SK-N-SH treated with all-trans-retinoic acid at 6 μM for 48 hours (cell line): Measurements from ENCODE around the gene UBA1.

Source experiments
- ATAC-seq: fragments of 200-7000 bp; cut with Tn5 transposase; 3 replicates; pipeline ENCODE4 v1.9.1; 2020; ENCODE audit warnings: mild to moderate bottlenecking, moderate library complexity
- ARNTL ChIP-seq: fragments of 450-650 bp; formaldehyde crosslinking; IDR thresholded peaks from 2 replicates; pipeline ENCODE4 v1.5.0; 2020; ENCODE audit warnings: low read depth, mild to moderate bottlenecking, moderate library complexity, borderline replicate concordance
- BACH2 ChIP-seq: fragments of 250-450 bp; sonication (Bioruptor Pico); IDR thresholded peaks from 2 replicates; pipeline ENCODE4 v1.9.0; 2021; ENCODE audit warnings: mild to moderate bottlenecking, borderline replicate concordance
- CSRNP3 ChIP-seq: fragments of 250-450 bp; sonication (Bioruptor Pico); IDR thresholded peaks from 2 replicates; pipeline ENCODE4 v1.5.1; 2021; ENCODE audit warnings: mild to moderate bottlenecking, moderate library complexity
- ESRRG ChIP-seq: fragments of 250-450 bp; sonication (Bioruptor Pico); IDR thresholded peaks from 2 replicates; pipeline ENCODE4 v1.6.1; 2021; ENCODE audit warnings: mild to moderate bottlenecking
- GLIS3 ChIP-seq: fragments of 250-450 bp; sonication (Bioruptor Pico); IDR thresholded peaks from 2 replicates; pipeline ENCODE4 v1.5.0; 2020; ENCODE audit warnings: mild to moderate bottlenecking, moderate library complexity
- ISL1 ChIP-seq: fragments of 250-450 bp; sonication (Bioruptor Pico); IDR thresholded peaks from 2 replicates; pipeline ENCODE4 v2.1.2; 2022; ENCODE audit warnings: mild to moderate bottlenecking, moderate library complexity
- OSR1 ChIP-seq: fragments of 250-450 bp; sonication (Bioruptor Pico); IDR thresholded peaks from 2 replicates; pipeline ENCODE4 v1.8.0; 2022; ENCODE audit warnings: moderate library complexity, mild to moderate bottlenecking, inconsistent platforms
- PATZ1 ChIP-seq: fragments of 250-450 bp; sonication (Bioruptor Pico); IDR thresholded peaks from 2 replicates; pipeline ENCODE4 v1.8.0; 2020; ENCODE audit warnings: mild to moderate bottlenecking, moderate library complexity, borderline replicate concordance
- PPARA ChIP-seq: fragments of 250-450 bp; sonication (Bioruptor Pico); IDR thresholded peaks from 2 replicates; pipeline ENCODE4 v1.5.0; 2020; ENCODE audit warnings: mild to moderate bottlenecking, borderline replicate concordance
- RARB ChIP-seq: fragments of 250-450 bp; sonication (Bioruptor Pico); IDR thresholded peaks from 2 replicates; pipeline ENCODE4 v1.8.0; 2021; ENCODE audit warnings: mild to moderate bottlenecking, moderate library complexity
- SNAI2 ChIP-seq: fragments of 250-450 bp; sonication (Bioruptor Pico); IDR thresholded peaks from 2 replicates; pipeline ENCODE4 v1.5.0; 2020; ENCODE audit warnings: mild to moderate bottlenecking, moderate library complexity
- TOX ChIP-seq: fragments of 250-450 bp; sonication (Bioruptor Pico); IDR thresholded peaks from 2 replicates; pipeline ENCODE4 v1.8.0; 2021; ENCODE audit warnings: mild to moderate bottlenecking, moderate library complexity, borderline replicate concordance
- TSHZ2 ChIP-seq: fragments of 250-450 bp; sonication (Bioruptor Pico); IDR thresholded peaks from 2 replicates; pipeline ENCODE4 v1.5.0; 2020; ENCODE audit warnings: mild to moderate bottlenecking, moderate library complexity
- ZC3H10 ChIP-seq: fragments of 250-450 bp; sonication (Bioruptor Pico); IDR thresholded peaks from 2 replicates; pipeline ENCODE4 v1.5.1; 2021; ENCODE audit warnings: mild to moderate bottlenecking, moderate library complexity
- ZFP3 ChIP-seq: fragments of 250-450 bp; sonication (Bioruptor Pico); IDR thresholded peaks from 2 replicates; pipeline ENCODE4 v1.5.0; 2020; ENCODE audit warnings: mild to moderate bottlenecking, moderate library complexity
- ZFP30 ChIP-seq: fragments of 450-650 bp; formaldehyde crosslinking; IDR thresholded peaks from 2 replicates; pipeline ENCODE4 v1.5.0; 2022; ENCODE audit warnings: mild to moderate bottlenecking, moderate library complexity
- ZNF565 ChIP-seq: fragments of 450-650 bp; formaldehyde crosslinking; conservative IDR thresholded peaks from 2 replicates; pipeline ENCODE4 v1.5.0; 2020; ENCODE audit warnings: low read depth, mild to moderate bottlenecking, moderate library complexity
- TF ChIP-seq, protein P1 (sequence below): fragments of 250-450 bp; sonication (Bioruptor Pico); IDR thresholded peaks from 2 replicates; pipeline ENCODE4 v1.8.0; 2021; ENCODE audit warnings: low read depth, mild to moderate bottlenecking, moderate library complexity, borderline replicate concordance

The UBA1 gene

GRCh38 chrX:47241201-47242011 lies 47.8 kb downstream of the UBA1 start:
- no peak for ATAC-seq
- no peak for TF ChIP-seq ESRRG
- TF ChIP-seq TSHZ2 (CRISPR knock-in tag) = no peak
- TF ChIP-seq GLIS3 (CRISPR knock-in tag) = no peak
- TF ChIP-seq ZFP30 (CRISPR knock-in tag) = no peak
- no peak for TF ChIP-seq BACH2 (CRISPR knock-in tag)
- no peak for TF ChIP-seq SNAI2
- TF ChIP-seq RARB (CRISPR knock-in tag) = no peak
- TF ChIP-seq TOX = no peak
- TF ChIP-seq, protein P1, sequence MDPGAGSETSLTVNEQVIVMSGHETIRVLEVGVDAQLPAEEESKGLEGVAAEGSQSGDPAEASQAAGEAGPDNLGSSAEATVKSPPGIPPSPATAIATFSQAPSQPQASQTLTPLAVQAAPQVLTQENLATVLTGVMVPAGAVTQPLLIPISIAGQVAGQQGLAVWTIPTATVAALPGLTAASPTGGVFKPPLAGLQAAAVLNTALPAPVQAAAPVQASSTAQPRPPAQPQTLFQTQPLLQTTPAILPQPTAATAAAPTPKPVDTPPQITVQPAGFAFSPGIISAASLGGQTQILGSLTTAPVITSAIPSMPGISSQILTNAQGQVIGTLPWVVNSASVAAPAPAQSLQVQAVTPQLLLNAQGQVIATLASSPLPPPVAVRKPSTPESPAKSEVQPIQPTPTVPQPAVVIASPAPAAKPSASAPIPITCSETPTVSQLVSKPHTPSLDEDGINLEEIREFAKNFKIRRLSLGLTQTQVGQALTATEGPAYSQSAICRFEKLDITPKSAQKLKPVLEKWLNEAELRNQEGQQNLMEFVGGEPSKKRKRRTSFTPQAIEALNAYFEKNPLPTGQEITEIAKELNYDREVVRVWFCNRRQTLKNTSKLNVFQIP = no peak
- no peak for TF ChIP-seq OSR1 (CRISPR knock-in tag)
- TF ChIP-seq PPARA (CRISPR knock-in tag) = no peak
- no peak for TF ChIP-seq ISL1 (CRISPR knock-in tag)
- no peak for TF ChIP-seq ZC3H10 (CRISPR knock-in tag)
- TF ChIP-seq ZNF565 (CRISPR knock-in tag) = no peak

DNA sequence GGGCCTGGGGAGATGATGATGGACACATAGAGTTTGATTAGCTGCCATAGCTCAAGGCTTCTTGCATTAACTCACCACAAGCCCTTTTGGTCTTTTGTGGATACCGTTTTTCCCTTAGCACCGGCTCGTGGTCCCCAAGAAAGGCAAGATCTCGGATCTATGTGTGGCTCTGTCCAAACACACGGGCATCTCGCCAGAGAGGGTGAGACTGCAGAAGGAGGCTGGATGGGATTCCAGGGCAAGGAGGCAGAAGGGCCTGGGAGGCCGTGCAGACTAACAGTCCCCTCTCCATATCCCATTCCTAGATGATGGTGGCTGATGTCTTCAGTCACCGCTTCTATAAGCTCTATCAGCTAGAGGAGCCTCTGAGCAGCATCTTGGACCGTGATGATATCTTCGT lies 48.7 kb downstream of the UBA1 start:
- no peak for ATAC-seq
- no peak for TF ChIP-seq PATZ1 (CRISPR knock-in tag)
- TF ChIP-seq TSHZ2 (CRISPR knock-in tag) = no peak
- no peak for TF ChIP-seq ISL1 (CRISPR knock-in tag)
- TF ChIP-seq BACH2 (CRISPR knock-in tag) = no peak
- TF ChIP-seq CSRNP3 = no peak

DNA sequence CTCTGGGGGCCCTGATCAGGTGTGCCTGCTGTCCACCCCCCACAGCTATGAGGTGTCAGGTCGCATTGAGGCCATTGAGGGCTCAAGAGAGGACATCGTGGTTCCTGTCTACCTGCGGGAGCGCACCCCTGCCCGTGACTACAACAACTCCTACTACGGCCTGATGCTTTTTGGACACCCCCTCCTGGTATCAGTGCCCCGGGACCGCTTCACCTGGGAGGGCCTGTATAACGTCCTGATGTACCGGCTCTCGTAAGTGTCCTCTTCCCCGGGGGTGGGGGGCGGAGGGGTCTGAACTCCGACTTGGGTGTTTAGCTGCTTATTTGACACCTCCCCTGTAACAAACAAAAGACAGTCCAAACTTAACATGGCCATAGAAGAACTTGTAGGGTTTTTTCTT lies 49.7 kb downstream of the UBA1 start:
- ATAC-seq = no peak
- TF ChIP-seq ARNTL (CRISPR knock-in tag) (no peak), ZC3H10 (CRISPR knock-in tag) (no peak), BACH2 (CRISPR knock-in tag) (no peak), SNAI2 (no peak), RARB (CRISPR knock-in tag) (no peak), PPARA (CRISPR knock-in tag) (no peak), ZNF565 (CRISPR knock-in tag) (no peak), ISL1 (CRISPR knock-in tag) (no peak), CSRNP3 (no peak), OSR1 (CRISPR knock-in tag) (no peak), TSHZ2 (CRISPR knock-in tag) (no peak), ZFP3 (CRISPR knock-in tag) (no peak)
- TF ChIP-seq, protein P1 = no peak
